Superior temporal gyrus (tissue), 1 donor: ENCODE results near the gene CCDC124.
"Not testable (repeated sequence)": the region's sequence is repeated elsewhere in the genome, so short reads cannot be mapped to it uniquely, and the experiment has no call there.

Experiments
- DNase-seq: peaks from one replicate; pipeline ENCODE4 v3.0.0-alpha.2; 2016; ENCODE audit errors: extremely low spot score

CCDC124 gene

GRCh38 chr19:17932485-17933338 lies at the start of gene CCDC124:
Gene CCDC124, plus strand, starts transcription at chr19:17933015. Its CDS starts 3,406 bp downstream, at chr19:17936421.
- peak; percentile 90 for DNase-seq

GRCh38 chr19:17883627-17884410 lies 49.0 kb upstream of the CCDC124 start:
- DNase-seq: no peak

GRCh38 chr19:17886515-17886914 lies 46.3 kb upstream of the CCDC124 start:
- no peak for DNase-seq

- not testable (repeated sequence) for DNase-seq
Measured at GRCh38 chr19:17887221-17887620, 45.6 kb upstream of the CCDC124 start.

GRCh38 chr19:17888260-17888659 lies 44.6 kb upstream of the CCDC124 start:
- no peak for DNase-seq

GRCh38 chr19:17889609-17890214 lies 43.1 kb upstream of the CCDC124 start:
- no peak for DNase-seq

GRCh38 chr19:17893766-17894165 lies 39.0 kb upstream of the CCDC124 start:
- no peak for DNase-seq

- no peak for DNase-seq
Measured at GRCh38 chr19:17902701-17903100, 30.1 kb upstream of the CCDC124 start.

GRCh38 chr19:17908244-17908643 lies 24.6 kb upstream of the CCDC124 start:
- DNase-seq: no peak

GRCh38 chr19:17909003-17909732 lies 23.6 kb upstream of the CCDC124 start:
- DNase-seq: no peak

- DNase-seq: no peak
Measured at GRCh38 chr19:17910791-17911360, 21.9 kb upstream of the CCDC124 start.

GRCh38 chr19:17915940-17916593 lies 16.7 kb upstream of the CCDC124 start:
- no peak for DNase-seq

- DNase-seq: not testable (repeated sequence)
Measured at GRCh38 chr19:17918151-17918550, 14.7 kb upstream of the CCDC124 start.

- DNase-seq: not testable (repeated sequence)
Measured at GRCh38 chr19:17919122-17919521, 13.7 kb upstream of the CCDC124 start.

- DNase-seq: no peak
Measured at GRCh38 chr19:17920527-17920926, 12.3 kb upstream of the CCDC124 start.

GRCh38 chr19:17922138-17922537 lies 10.7 kb upstream of the CCDC124 start:
- DNase-seq: no peak

GRCh38 chr19:17926044-17926443 lies 6.8 kb upstream of the CCDC124 start:
- DNase-seq: no peak

- no peak for DNase-seq
Measured at GRCh38 chr19:17929056-17929455, 3.8 kb upstream of the CCDC124 start.

GRCh38 chr19:17931532-17932191 lies 1.2 kb upstream of the CCDC124 start:
- no peak for DNase-seq

- no peak for DNase-seq
Measured at GRCh38 chr19:17933414-17934129, 757 bp downstream of the CCDC124 start.
